C4-2B (cell line): Measurements from ENCODE around the gene CLMN.

Source experiments
- ZFX ChIP-seq: fragments of 450-650 bp; IDR thresholded peaks from 2 replicates; pipeline ENCODE4 v1.6.1; 2017
- TF ChIP-seq, protein P1 (sequence below): fragments of 450-650 bp; conservative IDR thresholded peaks from 2 replicates; pipeline ENCODE4 v1.5.1; 2017; ENCODE audit warnings: mild to moderate bottlenecking

DNA sequence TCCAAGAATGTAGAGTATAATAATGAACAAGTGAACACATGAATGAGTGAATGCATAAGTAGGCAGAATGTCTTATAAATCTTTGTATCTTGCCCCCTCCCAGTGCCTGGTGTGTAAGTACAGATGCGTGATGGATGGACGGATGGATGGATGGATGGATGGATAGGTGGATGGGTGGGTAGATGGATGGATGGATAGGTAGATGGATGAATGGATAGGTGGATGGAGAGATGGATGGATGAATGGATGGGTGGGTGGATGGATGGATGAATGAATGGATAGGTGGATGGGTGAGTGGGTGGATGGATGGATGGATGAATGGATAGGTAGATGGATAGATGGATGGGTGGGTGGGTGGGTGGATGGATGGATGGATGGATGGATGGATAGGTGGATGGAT, 74.4 kb downstream of the CLMN start:
- TF ChIP-seq, protein P1, sequence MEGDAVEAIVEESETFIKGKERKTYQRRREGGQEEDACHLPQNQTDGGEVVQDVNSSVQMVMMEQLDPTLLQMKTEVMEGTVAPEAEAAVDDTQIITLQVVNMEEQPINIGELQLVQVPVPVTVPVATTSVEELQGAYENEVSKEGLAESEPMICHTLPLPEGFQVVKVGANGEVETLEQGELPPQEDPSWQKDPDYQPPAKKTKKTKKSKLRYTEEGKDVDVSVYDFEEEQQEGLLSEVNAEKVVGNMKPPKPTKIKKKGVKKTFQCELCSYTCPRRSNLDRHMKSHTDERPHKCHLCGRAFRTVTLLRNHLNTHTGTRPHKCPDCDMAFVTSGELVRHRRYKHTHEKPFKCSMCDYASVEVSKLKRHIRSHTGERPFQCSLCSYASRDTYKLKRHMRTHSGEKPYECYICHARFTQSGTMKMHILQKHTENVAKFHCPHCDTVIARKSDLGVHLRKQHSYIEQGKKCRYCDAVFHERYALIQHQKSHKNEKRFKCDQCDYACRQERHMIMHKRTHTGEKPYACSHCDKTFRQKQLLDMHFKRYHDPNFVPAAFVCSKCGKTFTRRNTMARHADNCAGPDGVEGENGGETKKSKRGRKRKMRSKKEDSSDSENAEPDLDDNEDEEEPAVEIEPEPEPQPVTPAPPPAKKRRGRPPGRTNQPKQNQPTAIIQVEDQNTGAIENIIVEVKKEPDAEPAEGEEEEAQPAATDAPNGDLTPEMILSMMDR, result no peak
- no peak for TF ChIP-seq ZFX
